K562 (cell line): ENCODE measurements around the gene JUNB. TPM values are rescaled to one million over a fixed set of nuclear protein-coding genes. Genes with fewer than 3 reads are reported as not detected.

Experiments used
- ZBTB40 ChIP-seq, 2 experiments: fragments of 450-650 bp in 1 of 2; sonication (generic) in 1 of 2; formaldehyde crosslinking in 1 of 2; IDR thresholded peaks; 2 replicates each; pipeline versions ENCODE4 v1.7.1 to v1.9.0; 2016 to 2022; ENCODE audit warnings: inconsistent platforms in 1 of 2, mild to moderate bottlenecking in 1 of 2, missing genetic modification reagents in 1 of 2
- ZNF445 ChIP-seq: fragments of 250-450 bp; sonication (Bioruptor Pico); IDR thresholded peaks from 2 replicates; pipeline ENCODE4 v1.4.0; 2020; ENCODE audit warnings: low read depth, mild to moderate bottlenecking, moderate library complexity
- ZNF586 ChIP-seq: fragments of 450-650 bp; formaldehyde crosslinking; conservative IDR thresholded peaks from 2 replicates; pipeline ENCODE4 v1.4.0; 2020; ENCODE audit warnings: mild to moderate bottlenecking, moderate library complexity
- polyA plus RNA-seq, 8 experiments: library from polyadenylated mRNA; depleted of rRNA in 4 of 8; stranded (reverse) in 5 of 8; unstranded in 3 of 8; fragments of >200 nt; fragmentation: Nextera tagmentation in 2 of 8; fragmentation: Illumina TruSeq in 1 of 8; extraction: Ambion mirVana in 2 of 8; extraction: Trizol in 1 of 8; gene quantifications; 2 replicates each; pipeline versions ENCODE4 v1.2.1 to v1.2.3, GENCODE V29; 2011 to 2014; ENCODE audit warnings: inconsistent platforms in 1 of 8, missing spikeins in 1 of 8
- total RNA-seq, 7 experiments: library from RNA; depleted of rRNA in 6 of 7; stranded (reverse); fragments of >200 nt in 6 of 7; fragmentation: Illumina TruSeq in 2 of 7; extraction: Trizol in 2 of 7; gene quantifications; 2 replicates each; pipeline versions ENCODE4 v1.2.1 to v1.2.3, GENCODE V29; 2011 to 2021; ENCODE audit warnings: low replicate concordance in 1 of 7

The JUNB gene
- total and polyA plus RNA-seq, 9 of the 15 experiments (the other 6 are each of a cell fraction or from before 2014, with no cell fraction given) = 0.23 to 88.1 (median 13.1) TPM

DNA sequence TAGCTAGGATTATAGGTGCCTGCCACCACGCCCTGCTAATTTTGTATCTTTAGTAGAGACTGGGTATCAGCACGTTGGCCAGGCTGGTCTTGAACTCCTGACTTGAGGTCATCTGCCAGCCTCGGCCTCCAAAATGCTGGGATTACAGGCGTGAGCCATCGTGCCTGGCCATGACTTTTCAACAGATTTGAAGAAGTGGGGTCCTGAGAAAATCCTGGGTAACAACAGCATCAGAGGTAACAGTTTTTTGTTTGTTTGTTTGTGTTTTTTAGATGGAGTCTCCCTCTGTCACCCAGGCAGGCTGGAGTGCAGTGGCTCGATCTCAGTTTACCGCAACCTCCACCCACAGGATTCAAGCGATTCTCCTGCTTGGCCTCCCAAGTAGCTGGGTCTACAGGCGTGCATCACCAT is 3.7 kb downstream of the JUNB start (continued):
- TF ChIP-seq ZBTB40 (IDR thresholded peaks at IDR 0.05) (no peak), ZBTB40 (CRISPR knock-in tag; IDR thresholded peaks at IDR 0.05) (no peak), ZNF445 (CRISPR knock-in tag) (no peak), ZNF586 (CRISPR knock-in tag) (no peak)
